GM18517 (cell line): ENCODE results near the gene EPC1.
"Not testable (repeated sequence)": the region's sequence is repeated elsewhere in the genome, so short reads cannot be mapped to it uniquely, and the experiment has no call there.

Source experiments
- ATAC-seq: cut with Tn5 transposase; IDR thresholded peaks from one replicate; pipeline ENCODE4 v1.9.1; 2021; ENCODE audit warnings: mild to moderate bottlenecking, moderate library complexity; ENCODE audit not compliant: unreplicated experiment

The EPC1 gene

GRCh38 chr10:32241946-32242345 lies 105.0 kb downstream of the EPC1 start:
- no peak for ATAC-seq

DNA sequence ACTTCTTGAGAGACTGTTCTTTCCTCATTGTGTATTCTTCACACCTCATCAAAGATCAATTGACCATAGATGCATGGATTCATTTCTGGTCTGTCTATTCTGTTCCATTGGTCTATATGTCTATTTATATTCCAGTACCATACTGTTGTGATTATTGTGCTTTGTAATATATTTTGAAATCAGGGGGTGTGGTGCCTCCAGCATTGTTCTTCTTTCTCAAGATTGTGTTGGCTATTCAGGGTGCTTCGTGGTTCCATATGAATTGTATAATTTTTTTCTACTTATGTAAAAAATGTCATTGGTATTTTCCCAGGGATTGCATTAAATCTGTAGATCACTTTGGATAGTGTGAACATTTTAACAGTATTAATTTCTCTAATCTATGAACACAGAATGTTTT lies 106.5 kb downstream of the EPC1 start:
- ATAC-seq, result no peak

GRCh38 chr10:32239769-32240168 lies 107.2 kb downstream of the EPC1 start:
- no peak for ATAC-seq

DNA sequence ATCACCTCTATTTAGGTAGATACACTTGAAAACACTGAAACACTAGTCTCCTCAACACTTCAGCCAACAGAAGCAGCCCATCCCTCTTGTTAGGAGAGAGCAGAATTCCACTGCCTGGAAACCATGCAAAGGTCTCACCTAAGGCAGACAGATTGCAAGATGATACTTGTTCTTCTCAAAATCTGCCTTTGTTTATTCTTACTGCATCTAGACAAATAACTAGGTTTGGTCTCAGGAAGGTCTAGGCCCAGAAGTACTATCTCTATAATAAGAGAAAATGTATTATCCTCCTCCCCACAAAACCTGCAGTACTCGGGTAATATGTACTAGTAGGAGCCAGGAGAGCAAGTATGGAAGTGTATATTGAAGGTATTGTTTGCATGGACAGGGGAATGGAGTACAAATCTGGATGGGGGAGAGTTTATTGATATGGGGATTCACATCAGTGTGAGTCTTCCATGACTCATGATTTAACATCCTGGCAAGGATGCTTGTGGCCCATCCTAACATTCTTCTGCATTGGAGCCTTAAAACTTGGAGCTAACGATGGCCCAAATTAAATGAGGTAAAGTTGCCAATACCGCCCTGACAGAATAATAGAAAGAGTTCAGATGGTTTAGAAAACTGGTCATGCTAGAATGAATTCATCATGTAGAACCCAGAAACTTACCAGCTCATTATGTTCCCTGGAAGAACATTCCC lies 109.2 kb downstream of the EPC1 start:
- no peak for ATAC-seq

- no peak for ATAC-seq
Observed at GRCh38 chr10:32234471-32234870, 112.5 kb downstream of the EPC1 start.

- not testable (repeated sequence) for ATAC-seq
Observed at GRCh38 chr10:32233375-32233774, 113.6 kb downstream of the EPC1 start.

DNA sequence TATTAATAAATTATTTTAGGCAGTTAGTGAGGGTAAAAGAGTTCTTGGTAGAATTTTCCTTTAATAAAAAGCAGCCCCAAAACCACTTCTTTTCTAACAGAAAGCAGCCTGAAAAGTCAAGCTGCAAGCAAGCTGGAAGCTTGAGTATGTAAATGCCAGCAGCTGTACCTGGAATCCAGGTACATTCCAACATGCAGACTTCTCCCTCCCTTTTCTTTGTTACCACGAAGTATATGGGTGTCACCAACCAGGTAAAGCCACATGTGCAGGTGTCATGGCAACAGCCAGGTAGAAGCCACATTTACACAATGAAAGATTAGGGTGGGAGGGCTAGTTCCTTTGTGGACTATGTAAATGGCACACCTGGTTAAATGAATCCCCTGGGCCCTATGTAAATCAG lies 114.6 kb downstream of the EPC1 start:
- ATAC-seq, result no peak

- ATAC-seq, result not testable (repeated sequence)
Observed at GRCh38 chr10:32229788-32230187, 117.2 kb downstream of the EPC1 start.

DNA sequence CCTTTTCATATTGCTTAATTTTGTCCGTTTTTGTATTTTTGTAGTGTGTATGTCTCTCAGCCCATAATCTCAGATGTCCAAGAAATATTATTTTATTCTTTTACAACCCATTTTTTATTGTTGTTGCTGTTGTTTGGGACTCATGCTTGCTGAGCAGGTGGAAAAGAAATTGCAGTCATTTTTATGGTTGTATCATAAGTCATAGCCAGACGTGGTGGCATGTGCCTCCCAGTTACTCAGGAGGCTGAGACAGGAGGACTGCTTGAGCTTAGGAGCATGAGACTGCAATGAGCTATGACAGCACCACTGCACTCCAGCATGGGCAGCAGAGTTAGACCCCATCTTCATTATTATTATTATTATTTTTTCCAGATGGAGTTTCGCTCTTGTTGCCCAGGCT lies 117.8 kb downstream of the EPC1 start:
- ATAC-seq, result no peak

DNA sequence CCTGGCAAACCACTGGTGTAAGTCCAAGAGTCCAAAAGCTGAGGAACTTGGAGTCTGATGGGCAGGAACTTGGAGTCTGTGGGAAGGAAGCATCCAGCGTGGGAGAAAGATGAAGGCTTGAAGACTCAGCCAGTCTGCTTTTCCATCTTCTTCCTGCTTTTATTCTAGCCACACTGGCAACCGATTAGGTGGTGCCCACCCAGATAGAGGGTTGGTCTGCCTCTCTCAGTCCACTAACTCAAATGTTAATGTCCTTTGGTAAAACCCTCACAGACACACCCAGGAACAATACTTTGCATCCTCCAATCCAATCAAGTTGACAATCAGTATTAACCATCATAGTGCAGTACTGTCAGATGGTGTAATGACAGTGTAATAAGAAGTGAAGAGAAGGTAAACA lies 119.2 kb downstream of the EPC1 start:
- ATAC-seq, result no peak

- ATAC-seq, result no peak
Observed at GRCh38 chr10:32226624-32227023, 120.3 kb downstream of the EPC1 start.

DNA sequence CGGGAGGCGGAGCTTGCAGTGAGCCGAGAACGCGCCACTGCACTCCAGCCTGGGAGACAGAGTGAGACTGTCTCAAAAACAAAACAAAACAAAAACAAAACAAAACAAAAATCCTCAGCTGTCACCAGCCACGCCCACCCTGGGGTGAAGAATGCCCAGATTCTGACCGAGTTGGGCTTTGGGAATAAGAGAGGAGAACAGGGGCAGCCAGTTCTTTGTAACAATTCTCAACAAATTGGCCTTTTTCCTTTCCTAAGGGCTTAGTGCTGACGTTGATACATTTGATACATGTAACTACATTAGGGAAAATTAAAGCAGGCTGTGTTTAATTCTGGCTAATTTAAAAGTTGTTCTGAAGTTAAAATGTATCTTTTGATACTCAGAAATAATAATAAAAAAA lies 121.0 kb downstream of the EPC1 start:
- no peak for ATAC-seq

DNA sequence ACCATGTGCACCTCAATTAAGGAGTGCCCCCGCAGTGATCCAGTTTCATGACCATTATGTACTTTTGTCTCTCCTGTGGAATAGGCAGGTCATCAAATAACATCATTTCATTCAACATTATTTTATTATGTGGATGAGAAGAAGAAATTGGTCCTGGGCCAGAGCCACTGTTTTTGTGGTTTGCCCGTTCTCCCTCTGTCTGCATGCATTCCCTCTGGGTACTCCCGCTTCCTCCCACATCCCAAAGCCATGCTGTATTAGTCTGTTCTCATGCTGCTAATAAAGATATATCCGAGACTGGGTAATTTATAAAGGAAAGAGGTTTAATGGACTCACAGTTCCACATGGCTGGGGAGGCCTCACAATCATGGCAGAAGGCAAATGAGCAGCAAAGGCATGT lies 124.6 kb downstream of the EPC1 start:
- ATAC-seq, result not testable (repeated sequence)

- ATAC-seq, result not testable (repeated sequence)
Observed at GRCh38 chr10:32219156-32219555, 127.8 kb downstream of the EPC1 start.

- not testable (repeated sequence) for ATAC-seq
Observed at GRCh38 chr10:32218206-32219044, 128.5 kb downstream of the EPC1 start.
